Adrenal gland (tissue), 12 donors: ENCODE data around the gene HMGN5. TPM values are rescaled to one million over a fixed set of nuclear protein-coding genes. Genes with fewer than 3 reads are reported as not detected.

Experiments
- DNase-seq, 7 donors: peaks; one replicate each; pipeline ENCODE4 v3.0.0-alpha.2; 2019 to 2020
- H3K27ac ChIP-seq, 5 donors: fragments of 200-600 bp; sonication (generic) in 4 of 5; 1 replicate in 3 of 5; 2 replicates in 2 of 5; pipeline versions ENCODE4 v1.5.1 to v1.8.0; 2016 to 2020; ENCODE audit warnings: mild to moderate bottlenecking in 1 of 5
- H3K27me3 ChIP-seq: fragments of 200-600 bp; 2 replicates; pipeline ENCODE4 v1.8.0; 2021
- H3K36me3 ChIP-seq, 2 donors: fragments of 200-600 bp; replicated peaks in 1 of 2; 1 replicate in 1 of 2; 2 replicates in 1 of 2; pipeline versions ENCODE4 v1.5.1 to v1.8.0; 2018 to 2022
- H3K4me1 ChIP-seq, 2 donors: fragments of 200-600 bp; replicated peaks in 1 of 2; 1 replicate in 1 of 2; 2 replicates in 1 of 2; pipeline versions ENCODE4 v1.5.1 to v1.8.0; 2018 to 2021
- H3K4me3 ChIP-seq, 4 donors: fragments of 200-600 bp; sonication (generic) in 3 of 4; one replicate each; pipeline ENCODE4 v1.5.1; 2016 to 2018
- H3K9me3 ChIP-seq, 3 donors: fragments of 200-600 bp; sonication (generic) in 1 of 3; replicated peaks in 1 of 3; 1 replicate in 2 of 3; 2 replicates in 1 of 3; pipeline versions ENCODE4 v1.5.1 to v1.8.0; 2016 to 2021
- POLR2A ChIP-seq, 2 donors: fragments of 450-650 bp; IDR thresholded peaks; one replicate each; pipeline ENCODE4 v1.6.1; 2017; ENCODE audit warnings: antibody characterized with exemption in 2 of 2, mild to moderate bottlenecking in 2 of 2, moderate library complexity in 1 of 2
- WGBS, 4 donors: extraction: QIAGEN DNeasy Blood & Tissue Kit in 2 of 4; methylation state at CpG; one replicate each; pipeline versions ENCODE4 v1.1.5 to v1.1.7; 2013 to 2017; 5-methylcytosine and 5-hydroxymethylcytosine counted together
- intact Hi-C, 2 donors: fragments of 100-400 bp; cut with DNase I; formaldehyde crosslinking; loops; one replicate each; pipeline versions ENCODE4 v1.14.1 to v1.15.0; 2022 to 2023
- polyA plus RNA-seq, 3 donors: library from polyadenylated mRNA; stranded (reverse); fragments of 200-250 nt in 2 of 3; fragments of 350-450 nt in 1 of 3; fragmentation: Illumina TruSeq in 1 of 3; extraction: RNeasy Lipid Tissue Mini Kit (QIAGEN cat#74804) in 1 of 3; gene quantifications; one replicate each; pipeline ENCODE4 v1.2.3, GENCODE V29; 2013 to 2014
- total RNA-seq, 9 donors: library from RNA; depleted of rRNA in 4 of 9; stranded (reverse); fragments of >200 nt in 4 of 9; fragments of 120-200 nt in 1 of 9; fragmentation: NEBNext Ultra II Directional in 1 of 9; extraction: Animal tissue kit (Norgen Biotek cat#: 25700) in 1 of 9; gene quantifications; one replicate each; pipeline versions ENCODE4 v1.1.0 to v1.2.4, GENCODE V29; 2013 to 2023
- TF ChIP-seq, protein P1 (sequence below), 6 experiments: fragments of 450-650 bp in 4 of 6; fragments of 200-600 bp in 2 of 6; sonication (generic) in 1 of 6; IDR thresholded peaks; 1 replicate in 5 of 6; 2 replicates in 1 of 6; pipeline versions ENCODE4 v1.5.1 to v1.8.0; 2016 to 2021; ENCODE audit warnings: antibody characterized with exemption in 6 of 6, mild to moderate bottlenecking in 2 of 6, moderate library complexity in 1 of 6
- donor health status: healthy with polysubstance abuse.
- donor health status: Bipolar disorder and iron deficiency.
- donor health status: DM: yes; HTN: yes; CAD: no.
- donor health status: DM: no; HTN: no; CAD: no.
- donor health status: DM: no; HTN: no; CAD: no.
- donor health status: DM: yes; HTN: yes; CAD: no.

HMGN5 gene
- total and polyA plus RNA-seq, 12 donors: 0.42 to 73.7 (median 7.2) TPM

DNA sequence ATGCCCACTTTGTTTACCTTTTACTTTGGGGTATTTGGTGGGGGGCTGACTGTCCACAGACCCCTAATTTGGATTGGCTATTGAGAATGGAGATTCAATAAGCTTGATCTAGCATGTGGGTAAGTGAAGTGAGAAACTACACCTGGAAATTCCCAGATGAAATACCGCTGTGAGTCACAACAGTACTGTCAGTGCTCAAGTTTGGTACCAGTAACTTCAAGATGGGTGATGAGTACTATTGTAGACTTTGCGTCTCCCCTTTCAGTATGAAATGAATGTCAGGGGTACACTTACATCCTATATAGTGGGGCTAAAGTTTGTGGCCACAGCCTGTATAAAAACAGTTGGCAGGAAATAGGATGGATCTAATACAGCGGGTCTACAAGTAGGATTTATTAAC is 33.3 kb downstream of the HMGN5 start:
- no peak for DNase-seq
- no peaks in the 10 kb centered on the region for H3K36me3 ChIP-seq
- H3K4me1 ChIP-seq: peaks cover 0 to 5% of the 10 kb centered on the region in 2 donors
- no peak for TF ChIP-seq POLR2A (IDR thresholded peaks at IDR 0.05)
- TF ChIP-seq, protein P1, sequence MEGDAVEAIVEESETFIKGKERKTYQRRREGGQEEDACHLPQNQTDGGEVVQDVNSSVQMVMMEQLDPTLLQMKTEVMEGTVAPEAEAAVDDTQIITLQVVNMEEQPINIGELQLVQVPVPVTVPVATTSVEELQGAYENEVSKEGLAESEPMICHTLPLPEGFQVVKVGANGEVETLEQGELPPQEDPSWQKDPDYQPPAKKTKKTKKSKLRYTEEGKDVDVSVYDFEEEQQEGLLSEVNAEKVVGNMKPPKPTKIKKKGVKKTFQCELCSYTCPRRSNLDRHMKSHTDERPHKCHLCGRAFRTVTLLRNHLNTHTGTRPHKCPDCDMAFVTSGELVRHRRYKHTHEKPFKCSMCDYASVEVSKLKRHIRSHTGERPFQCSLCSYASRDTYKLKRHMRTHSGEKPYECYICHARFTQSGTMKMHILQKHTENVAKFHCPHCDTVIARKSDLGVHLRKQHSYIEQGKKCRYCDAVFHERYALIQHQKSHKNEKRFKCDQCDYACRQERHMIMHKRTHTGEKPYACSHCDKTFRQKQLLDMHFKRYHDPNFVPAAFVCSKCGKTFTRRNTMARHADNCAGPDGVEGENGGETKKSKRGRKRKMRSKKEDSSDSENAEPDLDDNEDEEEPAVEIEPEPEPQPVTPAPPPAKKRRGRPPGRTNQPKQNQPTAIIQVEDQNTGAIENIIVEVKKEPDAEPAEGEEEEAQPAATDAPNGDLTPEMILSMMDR (IDR thresholded peaks at IDR 0.05): no peak
- WGBS, 4 donors: 66 to 96% (median 92%) methylated on average over 3 of the region's 3 CpGs
- intact Hi-C loops: no loop called here
- peaks cover 6% of the 10 kb centered on the region for H3K27me3 ChIP-seq
- no peak overlapping the region for H3K27ac ChIP-seq
- H3K4me3 ChIP-seq: no peak overlapping the region
- no peaks in the 10 kb centered on the region for H3K9me3 ChIP-seq

DNA sequence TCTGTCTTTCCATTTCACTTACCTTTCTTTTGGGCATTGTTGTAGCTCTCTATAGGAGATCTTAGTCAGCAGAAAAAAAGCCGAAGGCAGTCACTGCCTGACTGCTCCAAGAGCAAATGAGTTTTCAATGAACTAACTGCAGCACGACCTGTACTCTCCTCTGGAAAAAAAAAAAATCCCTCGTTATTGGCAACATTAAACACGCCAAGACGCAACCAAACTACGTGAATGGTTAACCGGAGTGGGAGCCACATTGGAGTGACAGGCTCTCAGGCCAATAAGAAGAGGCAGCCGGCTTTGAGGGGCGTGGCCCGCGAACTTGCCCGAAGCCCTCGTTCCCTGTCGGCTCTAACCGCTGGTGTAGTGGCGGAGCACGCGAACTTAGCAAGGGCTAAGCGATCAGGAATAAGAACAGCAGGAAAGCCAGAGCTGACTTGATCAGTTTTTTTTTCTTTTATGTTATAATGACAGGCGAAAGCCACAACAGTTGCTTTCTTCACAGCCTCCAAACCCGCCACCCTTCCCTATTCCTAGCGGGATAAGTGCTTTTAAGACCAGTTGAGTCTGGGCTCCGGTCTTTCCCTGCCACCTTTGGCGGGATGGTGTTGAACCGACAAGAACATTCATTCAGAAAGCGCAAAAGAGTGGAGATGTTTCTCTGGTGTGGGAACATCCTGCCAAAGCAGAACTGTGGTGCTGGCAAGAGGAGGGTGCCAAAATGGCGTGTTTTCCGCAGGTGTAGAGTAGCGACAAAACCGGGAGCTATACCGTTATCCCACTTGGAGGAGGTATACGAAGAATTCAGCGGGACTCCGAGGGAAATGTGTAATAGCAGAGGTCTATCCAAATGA is 80.0 kb downstream of the HMGN5 start:
- Histone ChIP-seq H3K27ac (peak overlapping the region in 3 of 5 donors; percentile 57 to 68 (median 59)), H3K4me3 (peak overlapping the region; percentile 18 to 56 (median 35)), H3K36me3 (no peaks in the 10 kb centered on the region), H3K4me1 (peaks cover 0 to 8% of the 10 kb centered on the region in 2 donors), H3K9me3 (no peaks in the 10 kb centered on the region), H3K27me3 (peaks cover 11% of the 10 kb centered on the region)
- peak; percentile 91 to 98 (median 93) for DNase-seq
- TF ChIP-seq POLR2A (IDR thresholded peaks at IDR 0.05): peak; percentile 34 to 83
- TF ChIP-seq, protein P1 (IDR thresholded peaks at IDR 0.05): no peak
- WGBS, 4 donors: 0 to 41% (median 12%) methylated on average over 15 to 34 of the region's 34 CpGs
- intact Hi-C loops: no loop called here

DNA sequence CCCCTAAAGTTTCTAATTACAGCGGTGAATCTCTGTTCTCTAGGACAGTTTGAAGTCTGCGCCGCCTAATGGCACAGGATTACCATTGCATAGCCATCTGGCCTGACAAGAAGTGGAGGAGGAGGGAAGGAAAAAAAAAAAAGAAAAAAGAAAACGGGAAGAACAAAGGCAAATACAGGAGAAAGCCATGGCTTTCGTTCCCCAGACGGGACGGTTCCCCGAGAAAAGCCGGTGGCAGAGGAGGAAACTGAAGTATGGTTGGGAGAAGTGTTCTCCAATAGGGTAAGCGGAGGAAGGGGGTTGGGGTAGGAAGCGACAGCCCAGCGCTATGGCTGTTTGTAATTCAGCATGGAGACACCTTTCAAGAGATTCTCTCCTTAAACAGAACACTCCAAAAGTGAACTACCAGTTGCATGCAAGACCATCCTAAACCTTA is 80.8 kb downstream of the HMGN5 start:
- intact Hi-C loops: no loop called here
- peak overlapping the region in 3 of 5 donors; percentile 57 to 68 (median 59) for H3K27ac ChIP-seq
- H3K27me3 ChIP-seq: peaks cover 11% of the 10 kb centered on the region
- peak; percentile 27 to 67 (median 46) for DNase-seq
- no peak for TF ChIP-seq POLR2A (IDR thresholded peaks at IDR 0.05)
- TF ChIP-seq, protein P1 (IDR thresholded peaks at IDR 0.05): peak; percentile 16 to 55 (median 48)
- peak overlapping the region in 2 of 4 donors; percentile 36 to 56 for H3K4me3 ChIP-seq
- 0 to 22% (median 8%) methylated on average over 12 of the region's 12 CpGs for WGBS, 4 donors
- H3K4me1 ChIP-seq: peaks cover 0 to 8% of the 10 kb centered on the region in 2 donors
- H3K36me3 ChIP-seq: no peaks in the 10 kb centered on the region
- no peaks in the 10 kb centered on the region for H3K9me3 ChIP-seq

DNA sequence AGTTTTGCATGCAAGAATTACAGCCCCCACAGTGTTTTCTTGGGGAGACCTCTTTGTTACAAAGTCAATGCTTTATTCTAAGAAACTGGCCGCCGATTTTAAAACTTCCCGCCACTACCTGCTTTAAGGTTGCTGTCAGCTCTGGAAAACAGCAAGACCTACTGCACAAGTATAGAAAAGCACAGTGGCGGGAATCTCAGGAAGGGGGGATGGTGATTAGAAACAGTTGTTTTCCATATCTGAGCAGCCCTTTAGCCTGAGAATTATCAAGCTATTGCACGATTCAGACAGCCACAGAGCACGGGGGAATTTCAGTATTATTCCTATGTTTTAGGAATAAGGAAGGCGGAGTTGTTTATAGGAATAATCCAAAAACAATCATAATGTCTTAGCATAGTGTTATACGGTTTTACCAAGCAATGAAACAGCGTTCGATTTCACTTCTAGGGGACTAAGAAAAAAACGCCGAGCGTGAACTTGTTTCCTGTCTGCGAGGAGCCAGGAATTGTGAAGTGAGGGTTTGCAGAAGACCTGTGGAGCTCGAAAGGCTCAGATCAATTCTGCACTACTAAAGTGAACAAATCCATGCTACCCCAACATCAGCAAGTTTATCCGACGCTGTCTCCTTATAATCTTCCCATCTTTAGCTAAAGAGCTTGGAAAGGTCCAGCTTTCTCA is 81.3 kb downstream of the HMGN5 start:
- peak overlapping the region in 2 of 5 donors; percentile 59 to 68 for H3K27ac ChIP-seq
- H3K4me1 ChIP-seq: peaks cover 0 to 8% of the 10 kb centered on the region in 2 donors
- H3K4me3 ChIP-seq: peak overlapping the region in 2 of 4 donors; percentile 36 to 56
- intact Hi-C loops: no loop called here
- peaks cover 11% of the 10 kb centered on the region for H3K27me3 ChIP-seq
- DNase-seq: peak in 1 of 7 donors; percentile 2
- H3K36me3 ChIP-seq: no peaks in the 10 kb centered on the region
- no peaks in the 10 kb centered on the region for H3K9me3 ChIP-seq
- TF ChIP-seq, protein P1 (IDR thresholded peaks at IDR 0.05): no peak
- peak in 1 of 2 donors; percentile 3 for TF ChIP-seq POLR2A (IDR thresholded peaks at IDR 0.05)
- 0 to 36% (median 14%) methylated on average over 16 to 17 of the region's 17 CpGs for WGBS, 4 donors
